ENCODE data around the gene PIGR.

The PIGR gene, protein sequence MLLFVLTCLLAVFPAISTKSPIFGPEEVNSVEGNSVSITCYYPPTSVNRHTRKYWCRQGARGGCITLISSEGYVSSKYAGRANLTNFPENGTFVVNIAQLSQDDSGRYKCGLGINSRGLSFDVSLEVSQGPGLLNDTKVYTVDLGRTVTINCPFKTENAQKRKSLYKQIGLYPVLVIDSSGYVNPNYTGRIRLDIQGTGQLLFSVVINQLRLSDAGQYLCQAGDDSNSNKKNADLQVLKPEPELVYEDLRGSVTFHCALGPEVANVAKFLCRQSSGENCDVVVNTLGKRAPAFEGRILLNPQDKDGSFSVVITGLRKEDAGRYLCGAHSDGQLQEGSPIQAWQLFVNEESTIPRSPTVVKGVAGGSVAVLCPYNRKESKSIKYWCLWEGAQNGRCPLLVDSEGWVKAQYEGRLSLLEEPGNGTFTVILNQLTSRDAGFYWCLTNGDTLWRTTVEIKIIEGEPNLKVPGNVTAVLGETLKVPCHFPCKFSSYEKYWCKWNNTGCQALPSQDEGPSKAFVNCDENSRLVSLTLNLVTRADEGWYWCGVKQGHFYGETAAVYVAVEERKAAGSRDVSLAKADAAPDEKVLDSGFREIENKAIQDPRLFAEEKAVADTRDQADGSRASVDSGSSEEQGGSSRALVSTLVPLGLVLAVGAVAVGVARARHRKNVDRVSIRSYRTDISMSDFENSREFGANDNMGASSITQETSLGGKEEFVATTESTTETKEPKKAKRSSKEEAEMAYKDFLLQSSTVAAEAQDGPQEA

DNA sequence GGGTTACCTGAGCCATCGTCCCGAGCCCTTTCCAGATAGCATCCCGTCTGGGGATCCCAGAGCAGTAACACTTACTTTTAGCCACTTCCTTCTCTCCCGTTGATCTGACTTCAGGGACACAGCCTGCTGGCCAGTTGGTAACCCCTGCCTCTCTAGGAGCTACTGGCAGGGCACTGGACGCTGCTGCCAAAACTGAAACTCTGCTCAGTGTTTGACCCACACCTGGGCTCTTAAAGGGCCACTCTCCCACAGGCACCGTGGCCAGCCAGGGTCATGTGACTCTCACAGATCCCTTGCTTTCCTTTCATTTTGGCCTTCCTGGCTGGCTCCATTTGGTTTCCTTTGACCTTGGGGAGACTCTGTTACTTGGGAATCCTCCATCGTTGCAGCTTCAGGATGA is at the start of gene PIGR:
PIGR (minus strand) TSS at position 206 of the 400 bp plus-strand sequence. CDS start 5,935 bp downstream, outside the sequence.
- no peak for DNase-seq

DNA sequence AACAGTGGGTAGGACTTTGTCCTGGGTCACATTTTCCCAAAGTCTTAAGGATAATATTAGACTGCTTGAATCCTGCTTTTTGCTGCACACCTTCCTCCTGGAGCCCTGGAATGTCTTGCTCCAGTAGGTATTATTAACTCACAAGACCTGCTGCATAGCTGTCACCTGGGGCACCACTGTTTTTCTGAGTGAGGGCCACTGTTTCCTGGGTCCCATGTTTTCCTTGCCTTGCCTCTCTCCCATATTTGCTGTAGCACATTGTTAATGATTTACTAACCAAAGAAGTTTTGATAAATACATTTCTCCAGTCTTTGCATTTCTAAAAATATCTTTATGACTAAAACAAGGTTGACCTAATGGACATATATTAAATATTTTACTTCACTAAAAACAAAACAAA is 46.5 kb upstream of the PIGR start:
- DNase-seq = no peak

DNA sequence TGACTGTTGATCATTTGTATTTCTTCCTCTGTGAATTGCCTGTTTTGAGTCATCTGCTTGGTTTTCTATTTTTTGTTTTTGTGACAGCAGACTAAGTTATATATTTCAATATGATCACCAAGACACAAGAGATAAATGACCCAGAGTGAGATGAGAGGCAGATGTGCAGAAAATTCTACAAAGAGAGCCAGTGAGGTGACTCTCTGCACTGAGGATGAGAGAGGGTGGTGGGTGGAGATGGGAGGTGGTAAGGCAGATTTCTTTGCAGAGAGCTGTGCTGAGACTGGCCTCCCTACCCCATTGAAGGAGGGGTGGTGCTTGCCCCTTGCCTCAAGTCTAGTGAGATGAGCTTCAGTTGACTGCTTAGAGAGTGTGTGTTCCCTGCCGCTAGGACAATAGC is 41.6 kb upstream of the PIGR start:
- no peak for DNase-seq

DNA sequence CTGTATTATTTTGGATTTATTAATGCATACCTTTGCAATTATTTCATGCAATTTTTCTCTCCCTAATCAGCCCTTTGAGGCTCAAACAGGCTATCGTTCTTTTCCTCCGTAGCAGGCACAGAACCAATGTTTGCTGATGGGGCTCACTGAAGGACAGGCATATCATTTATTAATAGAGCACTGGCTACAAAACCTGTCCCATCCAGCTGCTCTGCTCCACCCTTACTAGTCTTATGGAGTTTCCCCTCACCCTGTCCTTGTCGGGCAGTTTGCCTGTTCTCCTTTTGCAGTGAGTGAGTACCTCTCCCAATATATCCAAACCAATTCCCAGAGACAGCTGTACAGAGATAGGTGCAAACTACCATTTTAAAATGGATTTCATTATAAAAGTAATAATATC is 40.6 kb upstream of the PIGR start:
- no peak for DNase-seq

DNA sequence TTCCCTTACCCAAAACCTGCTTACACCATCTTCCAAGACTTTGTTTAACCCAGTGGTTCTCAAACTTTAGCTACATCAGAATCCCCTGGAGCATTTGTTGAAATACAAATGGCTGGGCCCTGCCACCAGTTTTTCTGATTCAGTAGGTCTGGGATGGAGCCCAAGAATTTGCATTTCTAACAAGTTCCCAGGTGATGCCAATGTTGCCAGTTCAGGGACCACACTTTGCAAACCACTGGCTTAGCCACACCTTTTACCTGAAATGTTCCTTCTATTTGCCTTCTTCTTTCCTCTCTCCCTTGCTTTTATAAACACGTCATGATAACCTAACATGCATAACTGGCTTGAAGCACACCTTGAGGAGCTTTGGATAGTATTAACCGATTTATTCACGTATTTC is 40.1 kb upstream of the PIGR start:
- DNase-seq = no peak

DNA sequence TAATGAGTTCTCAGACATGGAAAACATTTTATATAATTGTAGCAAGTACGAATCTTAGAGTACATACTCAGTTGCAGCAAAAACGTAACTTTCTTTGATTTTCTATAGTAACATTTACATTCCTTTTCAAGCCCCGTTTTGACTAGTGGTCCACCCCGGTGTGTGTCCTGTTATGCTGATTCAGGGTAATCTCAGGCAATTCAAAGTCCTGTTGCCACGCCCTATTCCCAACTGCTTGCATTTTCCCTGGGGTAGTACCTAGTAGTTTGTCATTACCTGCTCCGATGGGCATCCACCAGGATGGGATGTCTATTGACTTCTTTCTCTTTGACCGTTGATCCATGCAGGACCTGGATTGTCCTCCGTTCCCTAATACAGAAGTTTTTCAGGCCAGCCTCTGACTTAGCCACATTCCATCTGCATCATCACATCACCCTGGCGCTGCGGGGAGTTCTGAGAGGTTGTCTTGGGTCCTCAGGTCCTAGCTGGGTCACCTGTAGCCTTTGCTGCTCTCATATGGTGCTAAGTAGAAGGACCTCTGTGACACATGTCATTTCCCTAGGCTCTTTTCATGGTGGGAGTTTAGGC is 39.0 kb upstream of the PIGR start:
- no peak for DNase-seq

DNA sequence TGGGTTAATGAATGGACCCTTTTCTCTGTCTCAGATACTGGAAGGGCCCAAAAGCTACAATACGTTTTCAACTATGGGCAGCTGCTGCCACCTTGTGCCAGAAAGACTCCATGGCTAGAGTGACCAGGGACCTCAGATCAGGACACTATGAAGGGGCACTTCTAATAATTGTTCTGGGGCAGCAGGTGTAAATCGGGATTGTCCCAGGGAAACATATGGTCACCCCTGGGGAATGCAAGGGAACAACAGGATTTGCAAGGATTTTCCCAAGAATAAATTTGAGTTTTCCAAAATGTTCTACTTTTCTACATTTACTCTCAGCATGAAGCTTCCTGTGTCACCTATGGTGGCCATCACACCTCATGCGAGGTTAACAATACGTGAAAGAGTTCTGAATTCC is 36.0 kb upstream of the PIGR start:
- DNase-seq = peak; percentile 4

DNA sequence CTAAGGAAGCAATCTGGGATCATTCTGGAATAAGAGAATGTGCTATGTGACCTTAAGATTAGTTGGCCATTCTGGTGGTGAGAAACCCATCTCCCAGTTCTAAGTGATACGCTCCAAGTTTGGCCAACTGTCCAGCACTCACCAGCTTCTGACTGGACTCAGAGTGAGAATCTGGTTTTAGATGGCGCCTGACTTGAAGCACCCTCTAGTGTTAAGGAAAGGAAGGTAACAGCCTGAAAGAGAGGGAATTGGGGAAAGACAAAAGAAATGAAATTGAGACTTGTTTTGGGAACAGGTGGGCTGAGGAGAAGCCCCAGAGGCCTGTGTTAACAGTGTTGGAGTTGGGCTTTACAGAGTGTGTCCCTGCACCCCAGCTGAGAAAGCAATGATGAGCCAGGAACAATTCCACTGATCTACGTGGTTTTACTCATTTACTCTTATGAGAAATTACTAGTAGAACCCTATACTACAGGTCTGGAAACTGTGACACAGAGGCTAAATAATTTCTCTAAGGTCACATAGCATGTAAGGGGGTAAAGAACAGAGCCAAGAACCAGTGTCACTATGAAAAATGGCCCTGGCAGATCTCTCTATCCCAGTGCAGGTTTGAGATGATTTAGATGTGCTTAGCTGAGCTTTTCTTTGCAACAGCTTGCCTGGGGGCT is 33.2 kb upstream of the PIGR start:
- no peak for DNase-seq

DNA sequence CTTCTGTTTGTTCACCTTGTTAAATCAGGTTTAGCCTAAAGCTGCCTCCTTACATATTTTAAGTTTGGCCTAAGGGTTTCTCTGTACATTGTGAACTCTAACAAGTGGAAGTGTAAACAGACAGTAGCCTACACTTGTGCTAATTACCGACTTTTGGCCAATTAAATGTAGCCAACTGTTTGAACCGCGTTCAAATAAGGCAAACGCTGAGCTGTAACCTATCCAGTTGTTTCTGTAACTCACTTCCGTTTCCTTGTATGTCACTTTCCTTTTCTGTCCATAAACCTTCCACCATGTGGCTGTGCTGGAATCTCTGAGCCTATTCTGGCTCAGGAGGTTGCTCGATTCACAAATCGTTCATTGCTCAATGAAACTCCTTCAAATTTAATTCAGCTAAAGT is 32.0 kb upstream of the PIGR start:
- DNase-seq = no peak

GRCh38 chr1:206975306-206975705 is 29.0 kb upstream of the PIGR start:
- DNase-seq = no peak

DNA sequence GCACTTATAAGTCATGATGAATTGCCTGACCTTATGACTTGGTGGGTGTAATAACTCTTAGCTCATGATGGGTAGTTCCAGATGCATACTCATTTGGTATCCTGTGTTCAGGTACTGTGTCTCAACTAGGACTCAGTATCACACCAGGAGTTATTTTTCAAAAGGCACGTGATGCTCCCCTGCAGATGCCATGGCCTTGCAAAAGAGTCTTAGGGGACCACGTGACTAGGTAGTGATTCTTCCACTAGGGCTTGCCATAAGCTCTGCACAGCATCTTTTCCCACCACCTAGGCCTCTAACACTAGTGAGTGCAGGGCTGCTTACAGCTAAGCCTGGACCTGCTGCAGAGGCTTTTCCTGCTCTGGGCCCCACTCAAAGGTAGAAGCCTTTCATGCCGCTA is 27.9 kb upstream of the PIGR start:
- no peak for DNase-seq

DNA sequence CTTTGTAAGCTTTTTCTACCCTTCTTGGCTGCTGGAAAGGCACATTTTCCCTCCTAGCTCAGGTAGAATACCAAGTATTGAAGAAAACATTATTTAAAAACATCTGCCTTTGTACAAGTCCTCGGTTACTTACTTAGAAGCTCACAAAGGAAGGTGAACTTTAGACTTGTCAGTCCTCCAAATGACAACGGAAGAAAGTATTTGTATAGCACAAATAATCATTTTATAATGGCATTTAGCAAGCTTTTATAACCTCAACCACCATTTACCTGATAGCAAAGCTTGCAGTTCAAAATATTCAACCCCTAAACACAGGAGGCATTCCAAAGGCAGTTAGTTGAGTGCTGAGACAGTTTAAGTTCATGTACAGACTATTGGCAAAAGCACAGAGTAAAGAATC is 26.5 kb upstream of the PIGR start:
- DNase-seq = no peak

DNA sequence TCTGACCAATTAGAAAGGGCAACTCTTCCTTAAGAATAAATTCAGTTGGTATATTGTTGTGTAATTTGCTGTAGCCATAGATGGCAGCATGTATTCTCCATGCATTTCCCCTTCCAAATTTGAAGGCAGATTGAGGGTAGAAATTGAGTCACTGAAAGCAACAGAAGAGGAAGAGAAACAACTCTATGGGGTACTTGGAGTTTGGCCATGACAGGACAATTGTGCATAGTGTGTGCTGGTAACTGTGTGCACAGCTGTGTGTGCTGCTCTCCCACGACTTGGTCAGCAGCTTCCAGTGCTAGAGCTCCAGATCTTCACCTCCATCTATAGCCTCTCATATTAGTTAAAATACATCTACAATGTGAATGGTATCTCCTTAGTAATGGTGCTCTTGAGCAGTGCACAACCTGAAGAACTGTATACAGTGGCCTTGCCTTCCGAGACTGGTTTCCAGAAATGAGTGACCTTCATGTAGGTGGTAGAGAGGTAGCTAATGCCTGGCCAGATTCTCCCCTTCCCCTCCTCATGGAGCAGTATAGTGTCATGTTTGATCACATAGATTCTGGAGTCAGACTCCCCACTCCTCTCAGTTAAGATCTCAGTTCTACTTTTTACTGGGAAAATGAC is 24.9 kb upstream of the PIGR start:
- DNase-seq = no peak

DNA sequence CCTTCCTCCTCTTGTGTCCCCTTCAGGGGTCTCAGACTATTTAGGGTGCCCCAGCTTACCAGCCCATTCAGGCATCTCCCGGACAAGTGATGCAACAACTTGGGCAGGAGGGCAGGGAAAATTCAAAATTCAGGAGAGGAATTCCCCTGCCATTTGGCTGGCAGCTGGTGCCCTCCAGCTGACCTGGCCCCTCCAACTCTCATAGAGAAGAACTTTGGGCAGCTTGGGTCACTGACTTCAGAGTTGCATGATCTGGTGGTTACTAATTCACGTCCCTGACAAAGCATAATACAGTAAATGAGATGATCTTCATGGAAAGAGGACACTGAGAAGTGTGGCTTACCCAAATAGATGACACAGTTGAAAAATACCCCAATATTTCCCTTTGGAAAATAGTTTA is 24.2 kb upstream of the PIGR start, which contains the start of gene FCAMR:
FCAMR (minus strand) TSS at position 15 of the 400 bp plus-strand sequence. CDS start 335 bp downstream, outside the sequence.
- no peak for DNase-seq

DNA sequence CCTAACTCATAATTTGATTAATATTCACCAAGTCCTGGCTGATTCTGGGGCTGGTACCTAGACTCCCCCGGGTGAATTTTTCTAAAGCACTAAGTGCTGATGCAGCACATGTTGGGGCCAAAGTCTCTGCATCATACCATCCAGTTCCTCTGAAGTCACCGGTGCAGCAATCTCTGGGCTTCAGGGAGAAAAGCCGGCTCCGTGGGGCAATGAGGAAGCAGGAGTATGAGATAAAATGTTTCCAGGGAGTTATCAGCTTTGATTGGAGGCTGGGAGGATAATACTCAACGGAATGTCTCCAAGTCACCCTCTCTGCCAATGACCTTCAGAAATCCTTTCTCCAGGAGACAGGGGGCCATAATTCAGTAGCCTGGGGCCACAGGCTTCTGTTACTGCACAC is 22.8 kb upstream of the PIGR start:
- DNase-seq = no peak

GRCh38 chr1:206967096-206967849 is 21.0 kb upstream of the PIGR start:
- no peak for DNase-seq

DNA sequence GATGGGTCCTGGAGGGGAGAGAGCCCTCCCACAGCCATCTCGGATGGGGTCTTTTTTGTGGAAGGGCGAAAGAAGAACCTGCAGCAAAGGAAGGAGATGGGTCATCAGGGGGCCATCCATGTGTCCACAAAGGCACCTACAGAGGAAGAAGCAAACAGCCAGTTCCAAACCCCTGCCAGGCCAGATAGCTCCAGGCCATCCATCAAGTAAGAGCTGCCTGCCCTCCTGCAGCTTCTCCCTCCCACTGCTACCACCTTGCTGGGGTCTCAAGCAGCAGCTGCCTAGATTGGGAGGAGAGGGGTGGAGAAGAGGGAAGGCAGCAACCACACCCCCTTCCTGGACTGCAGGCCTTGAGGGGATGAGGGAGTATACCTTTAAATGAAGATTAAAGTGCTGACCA is 19.5 kb upstream of the PIGR start:
- no peak for DNase-seq

- no peak for DNase-seq
Observed at GRCh38 chr1:206963740-206964139, 17.5 kb upstream of the PIGR start.

DNA sequence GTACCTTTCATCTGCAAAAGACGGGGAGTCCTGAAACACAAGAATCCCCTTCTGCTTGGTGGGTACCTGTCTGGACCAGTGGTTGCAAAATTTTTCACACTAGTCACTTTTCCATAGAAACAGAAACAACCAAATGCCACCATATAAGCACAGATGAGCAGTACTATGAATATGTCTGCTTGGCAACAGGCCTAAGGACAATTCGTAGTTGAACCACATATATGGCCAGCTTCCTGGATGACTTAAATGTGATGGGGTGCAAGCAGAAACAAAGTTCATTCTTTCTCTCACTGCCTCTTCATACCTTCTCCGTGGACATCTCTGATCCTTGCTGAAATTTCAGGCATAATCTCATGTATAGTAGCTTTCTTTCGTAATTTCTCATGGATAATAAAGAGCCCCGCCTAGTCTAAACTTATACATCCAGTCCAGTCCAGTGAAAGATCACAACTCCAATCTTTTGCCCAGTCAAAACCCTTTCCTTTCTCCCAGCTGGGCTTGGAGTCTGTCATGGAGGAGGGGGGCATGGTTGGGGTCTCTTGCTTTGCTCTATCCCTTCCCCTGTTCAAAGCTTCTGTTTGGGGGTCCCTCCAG is 16.9 kb upstream of the PIGR start:
- DNase-seq = no peak

GRCh38 chr1:206962272-206962671 is 16.0 kb upstream of the PIGR start:
- no peak for DNase-seq

DNA sequence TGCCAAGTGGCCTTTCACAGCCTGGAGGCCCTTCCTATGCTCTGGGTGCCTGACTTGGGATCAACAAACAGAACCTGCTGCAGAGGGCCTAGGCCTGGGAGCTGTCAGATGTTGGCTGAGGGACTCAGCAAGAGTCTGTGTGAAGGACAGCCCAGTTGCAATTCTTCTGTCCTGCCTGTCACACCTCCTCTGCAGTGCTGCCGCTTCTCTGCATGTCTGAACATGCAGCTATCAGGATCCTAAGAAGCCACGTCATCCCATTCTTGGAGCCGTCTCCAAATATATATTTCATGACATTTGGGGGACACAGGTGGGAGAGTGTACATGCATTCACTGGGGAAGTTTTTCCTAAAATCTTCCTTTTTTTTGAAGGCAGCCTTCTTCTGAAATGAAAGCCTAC is 15.4 kb upstream of the PIGR start:
- no peak for DNase-seq
